OCI-LY7 (cell line): ENCODE results near the gene TM9SF2.

Source experiments
- CTCF ChIP-seq: fragments of 200-600 bp; sonication (generic); conservative IDR thresholded peaks from 2 replicates; pipeline ENCODE4 v1.5.1; 2014; ENCODE audit warnings: mild to moderate bottlenecking, antibody characterized with exemption, low read length, moderate library complexity, mixed read lengths
- EZH2phosphoT487 ChIP-seq: fragments of 200-600 bp; sonication (generic); IDR thresholded peaks from 2 replicates; pipeline ENCODE4 v1.6.1; 2018; ENCODE audit warnings: low read depth, borderline replicate concordance, mild to moderate bottlenecking, mixed run types, antibody characterized with exemption, low read length, moderate library complexity, mixed read lengths

- TF ChIP-seq CTCF (no peak), EZH2phosphoT487 (no peak)
Observed at GRCh38 chr13:99575376-99576120, 74.3 kb downstream of the TM9SF2 start.
